ENCODE measurements around the gene MMP2.

MMP2 gene

DNA sequence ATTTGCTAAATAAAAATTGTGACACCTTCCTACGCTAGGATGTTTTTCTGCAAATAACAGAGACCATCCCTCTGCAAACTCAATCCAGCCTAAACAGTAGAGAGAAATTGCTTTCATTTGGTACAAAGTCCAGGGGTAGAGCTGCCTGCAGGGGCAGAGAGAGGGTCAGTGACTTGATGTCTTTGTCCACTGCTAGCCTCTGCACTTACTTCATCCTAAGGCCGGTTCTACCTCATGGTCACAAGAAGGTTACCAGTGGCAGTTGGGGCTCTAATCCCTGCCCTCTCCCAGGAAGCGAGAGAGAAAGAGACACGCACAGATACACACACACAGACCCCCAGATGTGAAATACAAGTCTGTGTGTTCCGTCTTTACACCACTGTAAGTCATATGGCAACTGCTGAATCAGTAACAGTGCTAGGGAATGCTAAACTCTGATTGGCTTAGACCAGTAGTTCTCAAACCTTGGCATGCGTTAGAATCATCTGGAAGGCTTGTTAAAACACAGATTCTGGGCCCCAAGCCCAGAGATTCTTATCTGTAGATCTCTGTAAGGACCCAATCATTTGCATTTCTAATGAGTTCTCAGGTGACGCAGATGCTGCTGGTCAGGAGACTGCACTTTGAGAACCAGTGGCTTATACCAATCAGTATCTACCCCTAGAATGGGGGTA, 16.8 kb downstream of the MMP2 start:
- peak; percentile 93 for DNase-seq

DNA sequence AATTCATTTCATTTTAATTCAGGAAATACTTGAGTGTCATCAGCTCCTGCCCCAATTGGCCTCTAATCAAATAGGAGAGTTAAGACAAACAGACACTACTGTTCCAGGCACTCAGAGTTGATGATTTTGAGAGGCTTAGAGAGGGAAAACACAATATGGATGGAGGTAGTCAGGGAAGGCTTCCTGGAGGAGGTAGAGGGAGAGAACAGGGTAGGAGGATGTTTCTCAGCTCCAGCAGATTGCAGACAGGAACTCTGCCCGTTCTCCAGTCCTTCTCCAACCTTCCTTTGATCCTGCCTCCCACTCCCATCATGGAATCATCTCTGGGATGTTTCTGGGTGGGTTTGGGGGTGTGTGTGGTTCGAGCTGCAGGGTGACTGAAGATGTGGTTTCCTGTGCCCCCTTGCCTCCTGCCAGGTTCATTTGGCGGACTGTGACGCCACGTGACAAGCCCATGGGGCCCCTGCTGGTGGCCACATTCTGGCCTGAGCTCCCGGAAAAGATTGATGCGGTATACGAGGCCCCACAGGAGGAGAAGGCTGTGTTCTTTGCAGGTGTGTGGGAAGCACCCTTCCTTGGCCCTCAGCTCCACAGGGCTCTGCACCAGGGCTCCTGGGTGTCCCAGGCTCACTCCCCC, 17.6 kb downstream of the MMP2 start:
- DNase-seq: no peak

DNA sequence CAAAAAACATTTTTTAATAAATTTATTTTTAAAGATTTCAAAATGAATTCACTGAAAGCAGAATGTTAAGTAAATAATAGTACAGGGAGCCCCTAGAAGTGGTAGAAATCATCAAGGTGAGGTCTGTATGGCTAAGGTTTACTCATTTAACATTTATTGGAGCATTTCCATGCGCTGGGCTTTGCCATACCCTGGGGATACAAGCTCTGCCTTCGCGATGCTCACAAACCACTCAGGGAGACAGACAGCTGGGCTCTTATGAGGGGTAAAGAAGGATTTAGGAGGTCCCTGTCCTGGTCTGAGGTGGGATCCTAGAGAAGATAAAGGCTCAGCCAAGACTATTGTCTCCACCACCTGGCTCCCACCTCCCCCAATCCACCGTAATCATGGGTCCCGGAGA, 18.6 kb downstream of the MMP2 start:
- DNase-seq: no peak

DNA sequence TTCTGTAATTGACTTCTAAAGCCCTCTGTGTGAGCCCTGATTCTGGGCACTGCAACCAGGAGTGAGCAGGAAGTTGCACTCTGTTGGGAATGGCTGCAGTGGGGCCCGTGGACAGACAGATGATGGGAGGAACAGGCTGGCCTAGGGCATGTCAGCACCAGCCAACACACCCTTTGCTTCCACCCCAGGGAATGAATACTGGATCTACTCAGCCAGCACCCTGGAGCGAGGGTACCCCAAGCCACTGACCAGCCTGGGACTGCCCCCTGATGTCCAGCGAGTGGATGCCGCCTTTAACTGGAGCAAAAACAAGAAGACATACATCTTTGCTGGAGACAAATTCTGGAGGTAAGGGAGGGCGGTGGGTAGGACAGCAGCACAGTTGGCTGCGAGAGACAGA, 19.1 kb downstream of the MMP2 start:
- no peak for DNase-seq

DNA sequence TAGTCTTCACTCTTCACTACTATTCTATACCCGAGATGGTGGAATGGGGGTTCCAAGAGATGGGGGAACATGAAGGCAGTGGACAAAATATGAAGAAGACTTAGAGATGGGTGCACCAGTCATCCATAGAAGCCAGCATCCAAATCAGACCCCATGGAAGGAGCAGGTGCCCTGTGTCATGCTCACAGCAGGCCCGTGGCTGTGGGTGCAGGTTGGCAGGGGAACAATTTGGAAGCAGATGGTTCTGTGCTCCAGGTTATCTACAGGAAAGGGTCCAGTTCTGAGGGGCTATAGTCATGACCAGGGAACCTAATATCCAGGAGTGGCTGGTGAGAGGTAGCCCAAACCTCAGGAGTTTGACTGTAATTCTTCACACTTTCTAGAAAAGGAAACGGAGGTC, 20.3 kb downstream of the MMP2 start:
- DNase-seq: no peak

DNA sequence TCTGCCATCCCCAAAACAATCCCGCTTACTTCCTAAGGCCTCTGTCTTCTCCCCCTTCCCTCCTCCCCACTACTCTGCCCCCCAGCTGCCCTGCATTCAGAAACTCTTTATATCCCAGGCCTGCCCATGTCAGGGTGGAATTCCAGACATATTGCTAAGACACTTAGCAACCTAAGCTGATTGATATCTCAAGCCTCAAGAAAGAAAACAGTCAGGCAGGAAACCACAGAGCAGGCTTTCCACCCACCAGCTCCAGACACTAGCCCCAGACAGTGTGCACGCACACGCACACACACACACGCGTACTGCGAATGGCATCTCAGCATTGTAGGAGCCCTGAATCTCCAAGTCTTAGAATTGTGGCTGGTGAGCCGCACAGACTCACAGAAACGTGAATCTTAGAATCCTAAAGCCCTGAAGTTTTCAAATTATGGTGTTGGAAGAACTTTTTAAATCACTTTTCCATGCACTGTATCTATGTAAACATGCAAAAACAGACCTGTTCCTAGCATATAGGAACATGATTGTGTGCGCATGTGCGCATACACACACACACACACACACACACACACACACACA, 21.0 kb downstream of the MMP2 start:
- DNase-seq: peak; percentile 100

DNA sequence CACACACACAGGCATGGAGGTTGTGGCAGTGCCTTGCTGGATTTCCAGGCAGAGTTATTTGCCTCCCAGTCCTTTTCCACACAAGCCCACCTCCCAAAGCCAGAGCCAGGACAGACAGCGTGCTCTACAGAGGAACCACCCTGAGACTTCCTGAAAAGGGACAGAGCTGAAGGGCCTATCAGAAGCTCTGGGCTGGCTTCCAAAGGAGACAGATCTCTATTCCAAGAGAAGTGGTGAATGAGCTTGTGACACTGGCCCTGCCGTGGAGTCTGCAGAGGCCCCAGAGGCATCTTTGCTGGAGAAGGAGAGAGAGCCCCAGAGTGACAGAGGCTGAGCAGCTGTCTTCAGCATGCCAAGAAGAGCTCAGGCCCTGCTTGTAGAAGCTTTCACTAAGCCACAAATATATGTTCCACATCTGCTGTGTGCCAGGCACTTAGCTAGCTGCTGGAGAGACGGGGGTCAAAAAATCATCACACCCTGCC, 21.6 kb downstream of the MMP2 start:
- peak; percentile 79 for DNase-seq

DNA sequence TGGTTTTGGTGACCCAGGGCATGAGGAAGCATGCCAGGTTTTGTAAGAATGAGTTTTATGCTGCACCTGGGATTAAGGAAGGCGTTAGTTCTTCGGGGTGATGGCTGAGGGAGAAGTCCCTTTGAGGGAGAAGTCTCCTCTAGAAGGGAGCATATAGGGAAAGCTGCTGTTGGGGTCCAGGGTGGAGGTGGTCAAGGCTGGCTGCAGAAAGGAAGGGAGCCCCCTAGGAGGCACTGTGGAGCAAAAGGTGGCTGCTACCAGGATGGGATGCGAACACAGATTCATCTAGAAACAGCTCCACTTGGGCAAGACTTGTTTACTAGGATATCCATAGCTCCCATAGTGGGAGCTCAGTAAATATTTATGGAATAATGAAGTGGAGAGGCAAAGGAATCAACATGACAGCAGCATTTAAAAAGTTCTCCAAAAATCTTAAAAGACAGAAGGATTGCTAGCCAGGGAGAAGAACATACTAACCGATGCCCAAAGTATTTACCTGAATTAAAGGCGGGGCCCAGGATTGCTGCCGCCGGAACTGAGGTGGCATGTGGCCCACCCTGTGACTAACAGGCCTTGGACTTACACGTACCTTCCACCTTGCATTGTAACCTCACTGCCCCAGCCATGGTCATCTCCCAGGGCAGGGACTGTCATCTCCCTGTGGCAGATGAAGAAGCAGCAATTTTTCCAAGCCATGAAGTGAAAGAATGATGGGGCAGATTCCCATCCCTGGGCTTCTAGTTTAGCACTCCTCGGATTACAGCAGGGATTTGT, 22.7 kb downstream of the MMP2 start:
- DNase-seq: no peak

DNA sequence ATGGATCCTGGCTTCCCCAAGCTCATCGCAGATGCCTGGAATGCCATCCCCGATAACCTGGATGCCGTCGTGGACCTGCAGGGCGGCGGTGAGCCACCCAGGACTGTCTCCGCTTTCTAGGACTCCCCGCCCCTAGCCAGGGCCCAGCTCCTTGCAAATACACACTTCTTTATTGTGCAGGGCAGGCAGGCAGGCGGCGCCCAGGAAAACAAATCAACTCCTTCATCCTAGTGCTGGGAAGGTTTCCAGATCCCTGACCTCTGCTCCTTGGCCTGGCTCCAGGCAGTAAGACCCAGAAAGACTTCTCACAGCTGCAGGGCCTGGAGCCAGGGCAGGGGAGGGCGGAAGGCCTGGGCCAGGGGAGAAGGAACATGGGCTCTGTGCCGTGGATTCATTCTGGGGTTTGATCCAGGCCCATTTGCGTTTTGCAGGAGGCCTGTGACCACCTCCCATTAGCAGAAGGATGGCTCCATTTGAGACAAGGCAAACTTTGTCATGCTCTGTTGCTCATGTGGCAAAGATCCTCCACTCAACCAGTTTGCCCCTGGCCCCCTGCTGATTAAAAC, 23.9 kb downstream of the MMP2 start:
- peak; percentile 69 for DNase-seq

DNA sequence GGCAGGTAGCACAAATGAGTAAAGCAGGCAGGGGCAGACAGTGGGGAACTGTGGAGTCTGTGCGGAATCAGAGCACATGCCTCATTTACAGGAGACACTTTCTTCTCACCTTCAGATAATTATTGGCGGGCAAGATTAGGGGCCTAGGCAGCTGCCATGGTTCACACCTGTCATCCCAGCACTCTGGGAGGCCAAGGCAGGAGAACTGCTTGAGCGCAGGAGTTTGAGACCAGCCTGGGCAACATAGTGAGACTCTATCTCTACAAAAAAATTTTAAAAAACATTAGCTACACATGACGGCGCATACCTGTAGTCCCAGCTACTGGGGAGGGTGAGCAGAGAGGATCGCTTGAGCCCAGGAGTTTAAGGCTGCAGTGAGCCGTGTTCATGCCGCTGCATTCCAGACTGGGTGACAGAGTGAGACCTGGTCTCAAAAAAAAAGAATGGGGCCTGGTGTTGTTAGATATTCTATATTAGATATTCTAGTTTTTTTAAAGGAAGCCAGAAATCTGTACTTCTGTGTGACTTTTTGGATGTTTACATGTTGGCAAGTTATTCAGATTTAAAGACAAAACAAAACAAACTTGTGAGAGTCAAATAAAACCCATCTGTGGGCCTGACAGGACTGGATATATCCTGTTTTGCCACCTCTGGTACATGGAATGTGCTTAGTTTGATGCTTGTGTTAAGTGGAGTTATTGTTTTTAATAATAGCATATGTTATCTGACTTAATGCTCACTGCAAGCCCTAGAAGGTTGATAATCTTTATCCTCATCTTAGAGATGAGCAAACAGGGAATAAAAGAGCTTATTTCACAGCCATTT, 24.9 kb downstream of the MMP2 start:
- no peak for DNase-seq

DNA sequence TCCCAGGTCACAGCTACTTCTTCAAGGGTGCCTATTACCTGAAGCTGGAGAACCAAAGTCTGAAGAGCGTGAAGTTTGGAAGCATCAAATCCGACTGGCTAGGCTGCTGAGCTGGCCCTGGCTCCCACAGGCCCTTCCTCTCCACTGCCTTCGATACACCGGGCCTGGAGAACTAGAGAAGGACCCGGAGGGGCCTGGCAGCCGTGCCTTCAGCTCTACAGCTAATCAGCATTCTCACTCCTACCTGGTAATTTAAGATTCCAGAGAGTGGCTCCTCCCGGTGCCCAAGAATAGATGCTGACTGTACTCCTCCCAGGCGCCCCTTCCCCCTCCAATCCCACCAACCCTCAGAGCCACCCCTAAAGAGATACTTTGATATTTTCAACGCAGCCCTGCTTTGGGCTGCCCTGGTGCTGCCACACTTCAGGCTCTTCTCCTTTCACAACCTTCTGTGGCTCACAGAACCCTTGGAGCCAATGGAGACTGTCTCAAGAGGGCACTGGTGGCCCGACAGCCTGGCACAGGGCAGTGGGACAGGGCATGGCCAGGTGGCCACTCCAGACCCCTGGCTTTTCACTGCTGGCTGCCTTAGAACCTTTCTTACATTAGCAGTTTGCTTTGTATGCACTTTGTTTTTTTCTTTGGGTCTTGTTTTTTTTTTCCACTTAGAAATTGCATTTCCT, 26.5 kb downstream of the MMP2 start:
- no peak for DNase-seq

DNA sequence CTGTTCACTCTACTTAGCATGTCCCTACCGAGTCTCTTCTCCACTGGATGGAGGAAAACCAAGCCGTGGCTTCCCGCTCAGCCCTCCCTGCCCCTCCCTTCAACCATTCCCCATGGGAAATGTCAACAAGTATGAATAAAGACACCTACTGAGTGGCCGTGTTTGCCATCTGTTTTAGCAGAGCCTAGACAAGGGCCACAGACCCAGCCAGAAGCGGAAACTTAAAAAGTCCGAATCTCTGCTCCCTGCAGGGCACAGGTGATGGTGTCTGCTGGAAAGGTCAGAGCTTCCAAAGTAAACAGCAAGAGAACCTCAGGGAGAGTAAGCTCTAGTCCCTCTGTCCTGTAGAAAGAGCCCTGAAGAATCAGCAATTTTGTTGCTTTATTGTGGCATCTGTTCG, 27.1 kb downstream of the MMP2 start:
- no peak for DNase-seq

DNA sequence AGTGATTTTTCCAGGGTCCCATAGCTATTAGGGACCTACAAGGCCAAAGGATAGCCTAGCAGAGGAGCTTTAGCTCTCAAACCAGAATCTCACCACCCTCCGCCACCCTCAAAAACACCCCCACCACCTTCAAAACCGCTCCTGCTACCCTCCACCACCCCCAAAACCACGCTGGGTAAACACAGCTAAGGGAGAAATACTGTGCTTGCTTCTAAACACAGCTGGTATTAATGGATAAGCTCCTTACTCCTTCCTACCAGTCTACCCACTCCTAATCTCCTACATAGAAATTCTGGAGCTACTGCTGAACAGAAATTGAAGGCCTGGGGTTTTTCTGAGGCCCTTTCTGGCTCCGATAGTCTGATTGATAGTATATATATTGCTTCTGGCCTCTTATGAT, 27.7 kb downstream of the MMP2 start:
- DNase-seq: no peak

DNA sequence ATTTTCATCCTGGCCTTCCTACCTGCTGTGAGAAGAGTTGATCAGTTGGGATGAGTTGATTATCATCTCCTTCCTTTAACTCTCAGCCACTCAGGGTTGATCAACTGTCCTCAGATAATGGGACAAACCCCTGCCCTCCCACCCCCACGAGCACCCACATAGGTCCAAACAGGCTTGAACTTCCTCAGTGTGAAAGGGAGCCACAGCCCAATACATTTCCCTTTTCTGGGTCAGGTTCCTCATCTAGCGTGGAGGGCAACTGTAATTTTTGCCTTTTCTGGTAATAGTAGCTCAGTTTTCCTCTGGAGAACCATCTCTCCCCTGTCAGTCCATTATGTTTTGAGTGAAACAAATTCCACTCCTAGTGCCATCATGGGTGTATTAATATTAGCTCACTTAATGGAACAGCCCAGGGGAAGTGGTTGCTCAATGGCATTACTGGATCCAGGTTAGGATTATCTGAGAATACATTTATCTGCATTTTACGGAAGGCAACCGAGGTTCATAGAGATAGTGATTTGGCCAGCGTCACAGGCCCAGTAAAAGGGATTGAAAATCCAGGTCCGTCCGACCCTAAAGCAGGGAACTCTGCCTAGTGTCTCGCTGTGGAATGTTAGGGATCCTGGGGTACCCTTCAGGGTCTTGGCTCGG, 29.4 kb downstream of the MMP2 start:
- DNase-seq: no peak

DNA sequence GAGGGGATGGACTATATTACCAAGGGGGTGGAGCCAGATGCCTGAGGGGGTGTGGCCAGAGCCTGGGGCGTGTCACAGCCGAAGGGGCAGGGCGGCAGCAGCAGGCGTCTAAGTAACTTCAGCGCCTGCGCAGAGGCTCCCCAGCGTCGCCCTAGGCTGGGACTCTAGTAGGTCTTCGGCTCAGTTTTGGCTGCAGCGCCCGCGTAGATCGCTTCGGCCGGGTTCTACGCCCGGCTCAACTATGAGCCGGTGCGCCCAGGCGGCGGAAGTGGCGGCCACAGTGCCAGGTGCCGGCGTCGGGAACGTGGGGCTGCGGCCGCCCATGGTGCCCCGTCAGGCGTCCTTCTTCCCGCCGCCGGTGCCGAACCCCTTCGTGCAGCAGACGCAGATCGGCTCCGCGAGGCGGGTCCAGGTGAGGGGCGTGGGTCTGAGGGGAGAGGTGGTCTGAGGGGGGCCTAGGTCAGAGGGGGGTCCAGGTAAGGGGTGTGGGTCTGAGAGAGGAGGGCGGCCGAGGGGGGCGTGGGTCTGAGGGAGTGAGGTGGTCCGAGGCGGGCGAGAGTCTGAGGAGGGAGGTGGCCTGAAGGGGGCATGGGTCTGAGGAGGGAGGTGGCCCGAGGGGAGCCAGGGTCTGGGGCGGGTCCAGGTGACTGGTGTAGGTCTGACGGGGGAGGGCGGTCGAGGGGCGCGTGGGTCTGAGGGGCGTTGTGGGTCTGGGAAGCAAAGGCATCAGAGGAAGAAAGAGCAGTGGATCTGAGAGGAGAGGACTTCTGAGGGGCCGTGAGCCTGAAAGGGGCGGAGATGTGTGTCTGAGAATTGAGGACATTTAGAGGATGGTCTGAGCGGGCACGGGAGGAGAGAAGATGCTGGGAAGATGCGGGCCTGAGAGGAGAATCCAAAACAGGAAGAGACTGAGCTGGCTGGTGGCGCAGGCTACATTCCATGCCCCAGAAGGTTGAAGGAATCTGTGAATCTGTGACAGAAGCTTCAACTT, 30.2 kb downstream of the MMP2 start, which contains the start of gene LPCAT2:
TSS of gene LPCAT2 (plus strand) at position 132 of the 991 bp plus-strand sequence. CDS start at position 242, 110 bp downstream.
- peak; percentile 90 for DNase-seq

DNA sequence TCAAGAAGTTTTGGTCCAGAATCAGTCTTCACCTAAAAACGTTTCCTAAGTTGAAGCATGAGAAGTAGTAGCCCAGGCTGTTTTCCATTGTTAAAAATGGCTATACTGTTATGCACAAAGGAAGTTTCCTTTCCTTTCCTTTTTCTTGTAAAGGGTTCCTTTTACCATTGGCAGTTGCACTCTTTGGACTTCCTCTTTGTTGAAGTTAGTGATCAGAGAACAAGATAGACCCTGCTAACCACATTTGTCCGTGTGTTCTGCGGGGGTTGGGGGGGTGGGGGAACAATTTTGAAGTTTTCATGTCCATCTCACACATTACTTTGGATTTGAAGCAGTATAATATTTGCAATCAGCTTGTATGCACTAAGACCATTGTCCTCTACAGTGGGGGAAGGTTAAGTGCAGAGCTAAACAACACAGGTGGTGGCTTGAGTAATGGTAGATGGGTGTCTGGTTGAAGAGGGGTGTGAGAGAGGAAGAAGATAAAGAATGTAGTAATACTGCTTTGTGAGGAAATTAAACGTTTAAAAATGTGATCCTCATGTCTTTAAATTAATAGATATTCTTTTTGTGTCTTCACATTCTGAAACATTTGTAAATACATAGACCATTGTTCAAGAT, 31.3 kb downstream of the MMP2 start:
- no peak for DNase-seq

DNA sequence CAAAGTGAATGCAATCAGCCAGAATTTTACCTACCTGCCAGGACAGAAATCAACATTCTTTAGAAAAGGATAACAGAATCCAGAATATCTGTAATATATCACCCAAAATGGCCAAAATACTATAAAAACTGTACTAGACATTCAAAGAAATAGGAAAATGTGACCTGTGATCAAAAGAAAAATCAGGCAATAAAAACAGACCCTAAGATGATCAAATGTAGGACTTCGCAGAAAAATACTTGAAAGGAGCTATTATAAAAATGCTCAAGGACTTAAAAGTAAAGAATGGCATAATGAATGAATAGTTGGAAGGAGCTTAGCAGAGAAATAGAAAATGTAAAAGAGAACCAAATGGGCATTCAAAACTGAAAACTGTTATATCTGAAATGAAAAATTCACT, 33.9 kb downstream of the MMP2 start:
- no peak for DNase-seq

DNA sequence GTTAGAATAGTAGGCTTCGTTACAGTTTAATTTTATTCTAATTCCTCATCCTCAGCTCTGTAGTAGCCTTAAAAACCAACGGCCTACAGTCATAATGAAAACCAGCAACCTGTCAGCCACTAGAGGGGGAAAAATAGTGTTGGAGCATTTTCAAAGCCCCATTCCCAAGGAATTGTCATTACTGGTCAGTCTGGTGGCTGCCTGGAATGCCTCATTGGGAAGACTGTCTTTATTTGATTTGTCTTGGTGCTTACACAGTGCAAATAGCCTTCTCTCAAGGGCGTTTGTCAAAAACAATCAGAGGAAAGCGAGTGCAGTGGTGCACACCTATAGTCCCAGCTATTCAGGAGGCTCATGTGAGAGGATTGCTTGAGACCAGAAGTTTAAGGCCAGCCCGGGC, 34.6 kb downstream of the MMP2 start:
- DNase-seq: peak; percentile 45

DNA sequence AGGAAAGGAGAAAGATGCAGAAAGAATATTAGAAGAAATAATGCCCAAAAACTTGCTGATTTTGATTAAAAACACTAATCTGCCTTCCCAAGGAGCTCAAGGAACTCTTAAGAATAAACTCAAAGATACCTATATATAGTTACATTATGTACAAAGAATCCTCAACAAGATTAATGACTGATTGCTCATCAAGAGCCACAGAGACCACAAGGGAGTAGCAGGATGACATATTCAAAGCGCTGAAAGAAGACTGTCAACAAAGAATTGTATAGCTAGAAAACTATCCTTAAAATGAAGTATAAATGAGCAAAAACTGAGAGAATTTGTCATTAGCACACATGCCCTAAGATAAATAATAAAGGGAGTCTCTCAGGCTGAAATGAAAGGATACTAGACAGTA, 36.1 kb downstream of the MMP2 start:
- DNase-seq: peak; percentile 90
